Neural crest cell (in vitro differentiated cells): ENCODE measurements around the gene PGAM5. TPM values are rescaled to one million over a fixed set of nuclear protein-coding genes. Genes with fewer than 3 reads are reported as not detected.

Experiments used
- DNase-seq: peaks from one replicate; pipeline ENCODE4 v3.0.0; 2021; ENCODE audit warnings: low read depth, mixed read lengths, low spot score
- H3K27ac Mint-ChIP-seq: one replicate; pipeline ENCODE4 v1.8.0; 2021; ENCODE audit warnings: mild to moderate bottlenecking, mixed read lengths; ENCODE audit not compliant: unreplicated experiment
- H3K27me3 Mint-ChIP-seq: 2 replicates; pipeline ENCODE4 v1.8.0; 2021; ENCODE audit warnings: low read depth, mild to moderate bottlenecking, mixed read lengths
- H3K36me3 Mint-ChIP-seq: 2 replicates; pipeline ENCODE4 v1.8.0; 2021; ENCODE audit warnings: low read depth, mild to moderate bottlenecking, mixed read lengths
- H3K4me1 Mint-ChIP-seq: 2 replicates; pipeline ENCODE4 v1.8.0; 2021; ENCODE audit warnings: mixed read lengths
- H3K4me3 Mint-ChIP-seq: one replicate; pipeline ENCODE4 v1.8.0; 2021; ENCODE audit warnings: mild to moderate bottlenecking, mixed read lengths
- H3K9me3 Mint-ChIP-seq: 2 replicates; pipeline ENCODE4 v1.8.0; 2021; ENCODE audit warnings: mixed read lengths
- total RNA-seq: library from RNA; stranded (reverse); gene quantifications from 2 replicates; pipeline ENCODE4 v1.2.1, GENCODE V29; 2021
- TF ChIP-seq, protein P1 (sequence below): fragments of 200-600 bp; sonication (generic); conservative IDR thresholded peaks from 2 replicates; pipeline ENCODE4 v1.5.0; 2021; ENCODE audit warnings: antibody characterized with exemption, mild to moderate bottlenecking

PGAM5 gene
- total RNA-seq, 1 donor from 2014 or later, result 61.5 TPM

DNA sequence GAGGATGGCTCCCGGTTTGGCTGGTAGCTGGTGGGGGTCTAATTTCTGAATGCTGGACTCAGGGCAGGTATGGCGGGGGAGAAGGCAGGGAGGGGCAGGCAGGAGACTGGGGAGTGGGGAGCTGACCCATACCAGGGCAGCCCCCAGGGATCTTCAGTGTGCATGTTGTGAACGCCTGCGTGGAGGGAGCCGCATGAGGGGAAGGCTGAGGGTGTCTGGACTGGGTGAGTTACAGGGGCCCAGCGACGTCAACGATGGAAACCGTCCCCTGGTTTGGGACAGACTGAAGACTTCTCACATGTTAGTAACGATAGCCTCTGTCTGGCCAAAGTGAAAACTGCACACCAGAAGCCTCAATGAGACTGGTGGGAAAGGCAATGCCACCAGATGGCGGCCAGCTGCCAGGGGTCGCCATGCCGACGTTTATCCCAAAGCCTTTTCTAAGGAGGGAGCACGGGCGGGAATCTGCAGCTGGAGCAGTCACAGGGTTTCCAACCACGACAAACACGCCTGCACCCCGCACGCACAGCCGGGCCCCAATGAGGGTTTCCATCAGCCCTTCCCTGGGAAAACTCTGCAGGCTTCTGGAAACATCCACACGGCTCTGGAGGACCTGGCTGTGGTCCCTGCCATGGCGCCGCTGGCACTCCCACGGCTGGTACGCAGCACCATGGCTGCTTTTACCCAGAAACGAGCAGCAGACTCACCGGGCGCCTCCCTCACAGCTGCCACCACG, 14.0 kb downstream of the PGAM5 start:
- H3K4me3 Mint-ChIP-seq, result no peak overlapping the region
- H3K9me3 Mint-ChIP-seq, result no peaks in the 10 kb centered on the region
- no peak for DNase-seq
- H3K36me3 Mint-ChIP-seq, result peaks cover 20% of the 10 kb centered on the region
- H3K4me1 Mint-ChIP-seq, result no peaks in the 10 kb centered on the region
- H3K27ac Mint-ChIP-seq, result no peak overlapping the region
- H3K27me3 Mint-ChIP-seq, result no peaks in the 10 kb centered on the region
- TF ChIP-seq, protein P1, sequence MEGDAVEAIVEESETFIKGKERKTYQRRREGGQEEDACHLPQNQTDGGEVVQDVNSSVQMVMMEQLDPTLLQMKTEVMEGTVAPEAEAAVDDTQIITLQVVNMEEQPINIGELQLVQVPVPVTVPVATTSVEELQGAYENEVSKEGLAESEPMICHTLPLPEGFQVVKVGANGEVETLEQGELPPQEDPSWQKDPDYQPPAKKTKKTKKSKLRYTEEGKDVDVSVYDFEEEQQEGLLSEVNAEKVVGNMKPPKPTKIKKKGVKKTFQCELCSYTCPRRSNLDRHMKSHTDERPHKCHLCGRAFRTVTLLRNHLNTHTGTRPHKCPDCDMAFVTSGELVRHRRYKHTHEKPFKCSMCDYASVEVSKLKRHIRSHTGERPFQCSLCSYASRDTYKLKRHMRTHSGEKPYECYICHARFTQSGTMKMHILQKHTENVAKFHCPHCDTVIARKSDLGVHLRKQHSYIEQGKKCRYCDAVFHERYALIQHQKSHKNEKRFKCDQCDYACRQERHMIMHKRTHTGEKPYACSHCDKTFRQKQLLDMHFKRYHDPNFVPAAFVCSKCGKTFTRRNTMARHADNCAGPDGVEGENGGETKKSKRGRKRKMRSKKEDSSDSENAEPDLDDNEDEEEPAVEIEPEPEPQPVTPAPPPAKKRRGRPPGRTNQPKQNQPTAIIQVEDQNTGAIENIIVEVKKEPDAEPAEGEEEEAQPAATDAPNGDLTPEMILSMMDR, result no peak

DNA sequence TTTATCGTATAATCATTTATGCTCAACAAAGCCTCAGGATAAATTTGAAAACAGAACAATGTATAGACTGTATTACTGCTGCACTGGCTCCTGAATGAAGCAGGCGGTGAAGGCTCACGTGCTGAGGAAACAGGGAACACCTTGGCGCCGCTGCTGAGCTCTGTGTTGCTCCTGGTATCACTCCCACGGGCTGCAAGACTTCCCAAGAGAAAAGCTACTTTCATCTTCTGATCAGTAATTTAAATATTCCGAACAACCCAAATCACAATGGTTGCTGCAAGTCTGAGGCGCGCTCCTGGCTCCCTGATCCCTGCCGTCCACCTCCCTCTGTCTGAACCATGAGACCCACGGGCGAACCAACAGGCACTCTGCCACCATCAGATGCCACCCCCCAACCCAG, 15.7 kb downstream of the PGAM5 start:
- H3K9me3 Mint-ChIP-seq, result no peaks in the 10 kb centered on the region
- H3K27ac Mint-ChIP-seq, result no peak overlapping the region
- no peaks in the 10 kb centered on the region for H3K4me1 Mint-ChIP-seq
- H3K36me3 Mint-ChIP-seq, result peaks cover 32% of the 10 kb centered on the region
- no peak overlapping the region for H3K4me3 Mint-ChIP-seq
- TF ChIP-seq, protein P1, result no peak
- DNase-seq, result no peak
- no peaks in the 10 kb centered on the region for H3K27me3 Mint-ChIP-seq

DNA sequence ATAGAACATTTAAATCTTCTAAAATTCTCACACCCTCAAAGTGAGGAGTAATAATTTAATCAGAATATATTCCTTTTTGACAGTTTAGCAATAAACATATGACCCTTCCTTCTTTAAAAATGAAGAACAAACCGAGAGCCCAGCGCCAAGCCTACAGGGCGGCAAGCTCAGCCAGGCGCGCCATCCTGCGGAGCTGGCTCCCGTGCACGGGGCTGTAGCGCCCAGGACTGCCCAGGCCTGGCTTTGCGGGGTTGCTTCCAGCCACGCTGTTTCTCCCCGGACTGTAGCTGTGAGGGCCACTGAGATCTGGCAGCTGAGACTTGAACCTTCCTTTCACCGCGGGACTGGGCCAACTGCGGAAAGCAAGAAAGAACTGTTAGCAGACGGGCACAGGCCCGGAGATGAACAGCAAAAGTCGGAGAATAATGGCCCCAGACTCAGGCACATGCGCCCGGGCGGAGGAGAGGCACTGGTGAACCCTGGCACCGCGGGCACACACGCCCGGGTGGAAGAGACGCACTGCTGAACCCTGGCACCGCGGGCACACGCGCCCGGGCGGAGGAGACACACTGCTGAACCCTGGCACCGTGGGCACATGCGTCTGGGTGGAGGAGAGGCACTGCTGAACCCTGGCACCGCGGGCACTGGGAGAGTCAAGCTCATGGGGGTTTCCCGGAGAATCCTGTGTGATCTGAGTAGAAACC, 16.6 kb downstream of the PGAM5 start:
- H3K27ac Mint-ChIP-seq, result no peak overlapping the region
- no peak for DNase-seq
- H3K9me3 Mint-ChIP-seq, result no peaks in the 10 kb centered on the region
- no peaks in the 10 kb centered on the region for H3K4me1 Mint-ChIP-seq
- H3K36me3 Mint-ChIP-seq, result peaks cover 36% of the 10 kb centered on the region
- H3K4me3 Mint-ChIP-seq, result no peak overlapping the region
- no peaks in the 10 kb centered on the region for H3K27me3 Mint-ChIP-seq
- TF ChIP-seq, protein P1, result no peak

DNA sequence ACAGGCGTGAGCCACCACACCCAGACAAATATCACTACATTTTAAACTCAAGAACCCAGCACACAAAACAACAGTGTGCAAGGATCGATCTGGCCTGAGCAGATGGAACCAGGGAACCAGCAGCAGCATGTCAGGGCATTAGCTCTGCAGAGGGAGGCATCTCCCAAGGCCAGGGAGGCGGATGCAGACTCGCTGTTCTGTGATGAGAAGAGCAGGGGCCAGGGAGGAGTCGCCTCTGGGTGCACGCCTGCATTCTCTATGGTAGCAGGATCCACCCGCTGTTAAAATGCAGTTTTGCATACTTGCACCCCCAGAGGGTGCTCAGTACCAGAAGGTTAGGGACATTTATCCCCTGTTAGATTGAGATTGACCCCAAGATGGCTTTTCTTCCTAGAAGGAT, 17.9 kb downstream of the PGAM5 start:
- no peaks in the 10 kb centered on the region for H3K9me3 Mint-ChIP-seq
- TF ChIP-seq, protein P1, result no peak
- peak overlapping the region; percentile 57 for H3K4me3 Mint-ChIP-seq
- no peaks in the 10 kb centered on the region for H3K4me1 Mint-ChIP-seq
- peaks cover 45% of the 10 kb centered on the region for H3K36me3 Mint-ChIP-seq
- no peaks in the 10 kb centered on the region for H3K27me3 Mint-ChIP-seq
- no peak for DNase-seq
- peak overlapping the region; percentile 27 for H3K27ac Mint-ChIP-seq

DNA sequence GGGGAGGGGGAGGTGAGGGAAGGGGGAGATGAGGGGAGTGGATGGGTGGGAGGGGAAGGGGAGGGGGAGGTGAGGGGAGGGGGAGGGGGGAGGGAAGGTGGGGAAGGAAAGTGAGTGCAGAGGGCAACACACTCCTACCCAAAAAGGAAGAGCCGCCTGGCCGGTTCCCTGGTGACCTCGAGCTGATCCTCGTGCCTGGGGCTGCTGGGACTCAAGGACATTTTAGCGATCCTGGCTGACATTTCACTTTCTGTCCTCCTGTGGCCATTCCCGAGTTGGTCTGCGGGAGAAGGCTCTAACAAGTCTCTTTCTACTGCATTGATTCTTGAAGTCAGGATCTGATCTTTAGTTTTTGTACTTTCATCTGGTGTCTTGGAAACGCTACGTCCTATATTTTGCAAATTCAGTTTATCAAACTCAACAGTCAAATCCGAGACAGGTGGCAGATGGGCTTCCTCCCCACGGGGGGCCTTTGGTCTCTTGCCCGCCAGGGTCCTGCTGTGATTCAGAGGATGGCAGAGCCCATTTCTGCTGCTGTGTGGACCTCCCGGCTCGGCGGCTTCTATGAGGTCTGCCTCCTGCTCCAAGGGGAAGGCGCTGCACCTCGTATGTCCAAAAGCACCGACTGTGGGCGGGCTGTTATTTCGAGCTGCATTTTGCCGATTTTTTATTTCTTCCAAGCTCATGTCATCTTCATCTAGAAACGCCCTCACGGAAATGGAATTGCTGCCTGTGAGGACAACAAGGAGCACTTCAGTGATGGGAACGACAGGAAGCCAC, 19.1 kb downstream of the PGAM5 start:
- TF ChIP-seq, protein P1, result no peak
- no peaks in the 10 kb centered on the region for H3K27me3 Mint-ChIP-seq
- H3K27ac Mint-ChIP-seq, result no peak overlapping the region
- peak overlapping the region; percentile 38 for H3K4me3 Mint-ChIP-seq
- no peaks in the 10 kb centered on the region for H3K4me1 Mint-ChIP-seq
- DNase-seq, result no peak
- H3K36me3 Mint-ChIP-seq, result peaks cover 50% of the 10 kb centered on the region
- no peaks in the 10 kb centered on the region for H3K9me3 Mint-ChIP-seq
